GM21737 (cell line): Measurements from ENCODE around the gene AKT2.

Experiments
- ATAC-seq: cut with Tn5 transposase; IDR thresholded peaks from one replicate; pipeline ENCODE4 v1.9.1; 2021; ENCODE audit warnings: mild to moderate bottlenecking, moderate library complexity; ENCODE audit not compliant: unreplicated experiment

AKT2 gene

DNA sequence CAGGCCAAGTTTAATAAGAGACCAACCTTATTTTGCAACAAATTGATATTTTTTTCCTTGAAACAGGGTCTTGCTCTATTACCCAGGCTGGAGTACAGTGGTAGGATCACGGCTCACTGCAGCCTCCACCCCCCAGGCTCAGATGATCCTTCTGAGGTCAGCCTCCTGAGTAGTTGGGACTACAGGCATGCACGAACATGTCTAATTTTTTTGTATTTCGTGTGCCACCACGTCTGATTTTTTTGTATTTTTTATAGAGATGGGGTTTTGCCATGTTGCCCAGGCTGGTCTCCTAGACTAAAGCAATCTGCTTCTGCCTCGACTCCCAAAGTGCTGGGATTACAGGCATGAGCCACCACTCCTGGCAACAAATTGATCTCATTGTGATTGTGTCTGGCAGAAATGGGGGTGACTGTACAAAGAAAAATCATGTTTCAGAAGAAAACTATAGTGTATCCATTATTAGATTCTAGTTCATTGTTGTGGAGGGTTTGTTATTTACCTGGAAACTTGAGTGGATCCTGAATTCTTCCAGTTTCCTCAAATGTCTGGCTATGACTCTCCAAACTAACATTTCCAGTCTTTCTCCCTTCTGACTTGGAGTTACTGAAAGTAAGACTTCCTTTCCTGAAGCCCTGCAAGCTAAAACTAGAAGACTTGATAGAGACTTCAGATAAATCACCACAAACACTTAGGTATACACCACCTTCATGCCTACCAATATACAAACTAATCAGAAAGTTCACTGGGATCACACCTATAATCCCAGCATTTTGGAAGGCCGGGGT is 17.3 kb upstream of the AKT2 start:
- no peak for ATAC-seq

DNA sequence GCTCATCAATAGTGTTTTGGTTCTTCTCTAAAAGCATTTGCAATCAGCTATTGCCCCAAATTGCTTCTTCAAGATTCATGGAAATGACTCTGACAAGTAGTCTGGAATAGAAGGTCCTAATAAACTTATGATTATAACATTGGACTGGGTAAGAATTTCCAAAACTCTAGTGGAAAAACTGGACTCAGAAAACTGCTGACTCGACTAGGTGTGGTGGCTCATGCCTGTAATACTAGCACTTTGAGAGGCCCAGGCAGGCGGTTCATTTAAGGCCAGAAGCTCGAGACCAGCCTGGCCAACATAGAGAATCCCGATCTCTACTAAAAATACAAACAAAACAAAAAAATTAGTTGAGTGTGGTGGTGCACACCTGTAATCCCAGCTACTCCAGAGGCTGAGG is 15.5 kb upstream of the AKT2 start:
- no peak for ATAC-seq

DNA sequence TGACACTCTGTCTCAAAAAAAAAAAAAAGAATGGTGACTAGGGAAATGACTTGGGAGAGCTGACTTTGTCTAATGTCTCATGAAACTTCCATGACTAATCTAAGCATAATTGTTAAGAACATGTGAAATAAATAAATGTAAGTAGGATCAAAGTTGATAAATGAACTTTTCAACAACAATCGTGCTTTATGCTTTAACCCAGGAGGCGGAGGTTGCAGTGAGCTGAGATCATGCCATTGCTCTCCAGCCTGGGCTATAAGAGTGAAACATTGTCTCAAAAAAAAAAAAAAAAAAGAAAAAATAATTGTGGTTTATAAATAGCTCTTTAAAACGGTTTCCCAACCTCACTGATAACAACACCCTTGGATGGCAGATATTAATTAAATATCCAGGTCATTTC is 12.9 kb upstream of the AKT2 start:
- ATAC-seq, result no peak

DNA sequence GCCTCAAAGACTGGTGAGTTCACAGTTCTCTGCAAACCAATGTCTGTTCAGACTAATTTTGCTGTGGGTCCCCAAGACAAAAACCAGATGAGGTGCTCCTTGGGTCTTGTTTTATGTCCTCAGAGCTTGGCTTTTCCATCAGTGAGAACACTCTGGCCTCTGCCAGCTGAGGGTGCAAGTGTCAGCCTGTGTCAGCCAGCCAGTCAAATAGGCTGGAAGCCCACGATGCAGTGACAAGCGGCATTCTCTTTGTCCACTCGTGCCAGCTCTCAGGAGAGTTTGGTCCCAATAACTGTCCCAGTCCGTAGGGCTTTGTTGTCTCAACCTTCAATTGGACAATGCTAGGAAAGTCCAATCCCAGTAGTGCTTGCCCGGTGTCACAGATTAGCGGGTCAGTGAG is 9.4 kb upstream of the AKT2 start:
- ATAC-seq, result no peak

DNA sequence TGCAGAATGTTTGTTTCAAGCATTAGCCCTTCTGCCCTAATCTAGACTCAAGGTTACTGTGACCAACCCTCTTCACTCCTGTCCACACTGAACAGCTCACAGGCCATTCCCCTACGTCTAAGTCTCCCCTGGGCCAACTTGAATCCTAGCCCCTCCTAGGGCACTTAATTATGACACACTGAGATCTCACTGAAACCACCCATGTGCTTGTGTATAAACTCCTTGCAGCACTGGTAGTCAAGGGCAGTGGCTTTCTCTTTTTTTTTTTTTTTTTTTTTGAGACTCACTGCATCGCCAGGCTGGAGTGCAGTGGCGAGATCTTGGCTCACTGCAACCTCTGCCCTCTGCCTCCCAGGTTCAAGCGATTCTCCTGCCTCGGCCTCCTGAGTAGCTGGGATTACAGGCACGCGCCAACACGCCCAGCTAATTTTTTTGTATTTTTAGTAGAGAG is 1.9 kb upstream of the AKT2 start:
- no peak for ATAC-seq

DNA sequence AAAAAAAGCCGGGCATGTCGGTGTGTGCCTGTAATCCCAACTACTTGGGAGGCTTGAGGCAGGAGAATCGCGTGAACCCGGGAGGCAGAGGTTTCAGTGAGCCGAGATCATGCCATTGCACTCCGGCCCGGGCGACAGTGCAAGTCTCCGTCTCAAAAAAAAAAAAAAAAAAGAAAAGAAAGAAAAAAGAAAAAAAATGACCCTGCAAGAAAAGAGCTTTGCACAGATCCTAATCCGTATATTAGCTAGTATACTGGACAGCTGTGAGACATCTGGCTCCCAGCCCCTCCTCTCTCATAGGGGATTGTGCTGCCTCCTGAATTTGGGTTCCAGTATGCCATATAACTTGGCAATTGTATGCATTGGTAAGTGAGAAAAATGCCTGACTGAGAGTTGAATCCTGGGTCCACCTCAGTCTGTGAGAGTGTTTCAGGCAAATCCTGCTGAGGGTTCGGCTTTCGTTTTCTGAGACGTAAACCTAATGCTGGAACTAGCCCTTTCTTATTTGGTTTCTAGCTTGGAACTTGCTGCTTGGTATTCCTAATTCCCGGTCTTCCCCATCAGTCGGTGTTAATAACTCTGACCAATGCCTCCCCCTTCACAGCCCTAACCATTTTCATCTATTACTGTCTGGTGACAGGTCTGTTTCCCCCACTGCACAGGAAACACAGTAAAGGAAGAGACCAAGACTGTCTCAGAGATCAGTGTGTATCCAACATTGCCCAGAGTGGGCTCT is 1.3 kb upstream of the AKT2 start:
- ATAC-seq, result no peak

DNA sequence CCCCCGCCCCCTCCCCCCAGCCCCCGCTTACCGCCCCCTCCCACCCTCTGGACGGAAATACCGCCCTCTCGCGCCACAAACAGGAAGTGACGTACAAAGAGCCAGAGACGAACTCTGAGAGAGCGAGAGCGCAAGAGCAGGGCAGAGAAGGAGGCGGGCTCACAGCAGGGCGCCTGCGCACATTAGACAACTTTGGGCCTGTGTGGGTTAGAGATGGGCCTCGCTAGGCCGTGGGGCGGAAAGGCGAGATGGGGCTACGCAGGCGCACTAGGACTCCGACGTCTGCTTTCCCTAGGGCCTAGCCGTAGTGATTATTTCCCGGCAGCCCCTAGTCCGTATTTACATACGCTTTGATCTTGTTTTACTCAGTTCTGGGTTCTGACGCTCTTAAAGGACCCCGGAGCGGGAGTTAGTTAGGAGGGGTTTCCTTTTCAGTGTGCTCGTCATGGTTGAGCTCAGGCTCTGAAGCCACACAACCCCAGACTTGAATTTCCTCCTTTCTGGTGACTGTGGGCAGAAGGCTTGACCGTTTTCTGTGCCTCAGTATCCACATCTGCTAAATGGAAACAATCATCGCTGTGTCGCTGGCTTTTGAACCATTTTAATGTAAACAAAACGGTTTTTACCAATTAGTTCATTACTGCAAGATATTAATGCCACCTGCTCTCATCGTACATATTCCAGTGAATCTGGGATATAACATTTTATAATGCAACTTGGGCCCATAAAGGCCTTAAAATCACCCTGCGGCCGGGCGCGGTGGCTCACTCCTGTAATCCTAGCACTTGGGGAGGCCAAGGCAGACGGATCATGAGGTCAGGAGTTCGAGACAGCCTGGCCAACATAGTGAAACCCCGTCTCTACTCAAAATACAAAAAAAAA is 449 bp upstream of the AKT2 start:
- ATAC-seq, result peak; percentile 66

DNA sequence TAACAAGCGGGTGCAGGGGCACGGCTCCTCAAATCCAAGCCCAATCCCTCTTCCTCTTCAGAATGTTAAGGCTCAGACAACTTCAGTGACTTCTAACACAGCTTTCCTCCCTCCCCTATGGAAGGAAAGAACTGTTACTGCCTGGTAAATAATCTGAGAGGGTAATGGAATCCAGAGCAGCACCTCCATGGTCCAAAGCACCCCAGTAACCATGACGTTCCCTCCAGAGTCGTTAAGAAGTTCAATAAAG is 969 bp downstream of the AKT2 start:
- ATAC-seq, result no peak

DNA sequence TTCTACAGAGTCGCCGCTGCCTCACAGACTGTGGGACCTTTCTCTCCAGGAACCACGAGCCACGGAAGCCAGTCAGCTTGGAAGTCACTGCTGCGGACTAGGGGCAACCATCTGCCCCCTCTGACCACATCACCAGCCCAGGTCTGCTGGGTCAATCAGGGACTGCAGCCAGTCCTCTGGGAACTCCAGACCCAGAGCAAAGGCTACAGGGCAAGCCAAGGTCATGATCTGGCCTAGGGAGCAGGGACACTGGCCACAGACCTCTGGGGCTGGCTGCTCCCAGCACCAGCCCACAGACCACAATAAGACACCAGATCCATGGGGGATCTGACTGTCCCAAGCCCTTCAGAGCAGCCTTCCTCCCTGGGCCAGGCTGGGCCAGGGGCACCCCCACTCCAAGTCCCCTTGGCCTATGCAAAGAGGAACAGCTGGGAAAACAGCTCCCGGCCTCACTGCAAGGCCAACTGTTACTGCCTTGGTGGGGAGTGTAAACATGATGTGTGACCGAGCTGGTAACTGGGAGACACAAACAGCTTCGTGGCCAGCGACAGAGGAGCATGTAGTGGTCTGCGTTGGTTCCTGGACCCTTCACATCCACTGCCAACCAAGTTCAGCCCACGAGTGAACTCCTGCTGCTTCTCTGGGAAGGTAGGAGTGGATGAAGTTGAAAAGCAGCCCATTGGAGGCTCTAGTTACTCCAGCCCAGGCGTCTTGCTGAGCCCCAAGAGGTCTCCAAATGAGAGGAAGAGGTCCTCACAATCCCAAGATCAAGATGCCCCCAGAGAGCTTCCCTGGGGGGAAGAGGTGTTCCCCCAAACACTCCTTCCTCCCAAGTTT is 1.5 kb downstream of the AKT2 start:
- no peak for ATAC-seq

DNA sequence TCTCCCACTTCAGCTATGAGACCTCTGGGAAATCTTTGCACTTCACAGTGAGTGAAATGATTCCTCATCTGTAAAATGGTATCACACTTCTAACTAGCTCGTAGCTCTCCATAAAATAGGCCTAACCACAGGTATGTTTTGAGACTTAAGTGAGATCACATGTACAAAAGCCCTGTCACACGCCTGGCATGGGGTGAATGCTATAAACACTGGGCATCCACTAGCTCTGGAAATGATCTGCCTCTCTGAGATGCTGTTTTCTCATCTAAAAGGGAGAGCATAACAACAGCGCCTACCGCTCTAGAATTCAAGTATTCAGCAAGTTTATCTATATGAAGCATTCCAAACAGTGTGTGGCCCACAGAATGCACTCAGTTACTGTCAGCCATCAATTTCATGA is 2.2 kb downstream of the AKT2 start:
- no peak for ATAC-seq

DNA sequence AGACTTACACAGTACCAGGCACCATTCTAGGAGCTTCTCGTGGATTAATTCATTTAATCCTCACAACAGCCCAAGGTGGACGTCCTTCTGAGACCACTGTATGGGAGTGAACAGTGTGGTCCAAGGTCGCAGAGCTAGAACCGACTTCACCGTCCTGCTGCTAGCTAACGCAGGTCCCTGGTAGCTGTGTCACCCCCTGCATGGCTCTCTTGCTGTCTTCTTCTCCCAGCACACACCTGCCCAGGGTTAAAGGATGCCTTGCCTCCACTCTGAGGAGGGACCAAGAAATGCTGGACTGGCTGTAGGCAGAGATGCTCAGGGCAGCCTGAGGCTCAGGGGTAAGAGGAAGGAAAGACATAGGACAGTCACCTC is 3.0 kb downstream of the AKT2 start:
- no peak for ATAC-seq

DNA sequence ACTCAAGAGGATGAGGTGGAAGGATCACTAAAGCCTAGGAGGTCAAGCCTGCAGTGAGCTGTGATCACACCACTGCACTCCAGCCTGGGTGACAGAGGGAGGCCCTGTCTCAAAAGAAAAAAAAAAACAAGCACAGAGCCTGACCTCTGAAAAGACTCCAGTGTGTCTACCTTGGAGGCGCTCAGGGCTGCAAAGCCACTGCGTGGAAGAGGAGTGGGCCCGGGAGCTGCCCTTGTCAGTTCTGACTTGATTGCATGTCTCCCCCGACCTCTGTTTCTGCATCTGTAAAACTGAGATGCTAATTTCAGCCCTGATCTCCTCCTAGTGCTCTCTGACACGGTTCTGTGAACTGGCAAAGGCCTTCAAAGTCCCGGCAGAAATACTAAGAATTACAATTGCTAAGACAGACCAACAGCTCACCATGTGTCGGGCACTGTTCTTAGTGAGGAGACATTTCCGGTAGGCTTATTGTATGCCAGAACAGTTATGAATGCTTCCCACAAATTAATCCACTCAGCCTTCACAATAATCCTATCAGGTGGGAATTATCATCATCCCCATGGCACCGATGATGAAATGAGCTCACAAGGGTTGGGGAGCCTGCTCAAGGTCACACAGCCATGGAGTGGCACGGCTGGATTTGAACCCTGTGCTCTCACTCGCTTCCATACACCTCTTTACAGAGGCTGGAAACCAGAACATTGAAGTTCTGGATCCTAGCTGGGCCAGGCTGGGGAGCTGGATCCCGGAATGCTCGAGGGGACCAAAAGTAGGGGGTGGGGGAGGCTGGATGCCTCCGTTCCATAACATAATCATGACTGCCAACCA is 3.5 kb downstream of the AKT2 start:
- ATAC-seq, result no peak

DNA sequence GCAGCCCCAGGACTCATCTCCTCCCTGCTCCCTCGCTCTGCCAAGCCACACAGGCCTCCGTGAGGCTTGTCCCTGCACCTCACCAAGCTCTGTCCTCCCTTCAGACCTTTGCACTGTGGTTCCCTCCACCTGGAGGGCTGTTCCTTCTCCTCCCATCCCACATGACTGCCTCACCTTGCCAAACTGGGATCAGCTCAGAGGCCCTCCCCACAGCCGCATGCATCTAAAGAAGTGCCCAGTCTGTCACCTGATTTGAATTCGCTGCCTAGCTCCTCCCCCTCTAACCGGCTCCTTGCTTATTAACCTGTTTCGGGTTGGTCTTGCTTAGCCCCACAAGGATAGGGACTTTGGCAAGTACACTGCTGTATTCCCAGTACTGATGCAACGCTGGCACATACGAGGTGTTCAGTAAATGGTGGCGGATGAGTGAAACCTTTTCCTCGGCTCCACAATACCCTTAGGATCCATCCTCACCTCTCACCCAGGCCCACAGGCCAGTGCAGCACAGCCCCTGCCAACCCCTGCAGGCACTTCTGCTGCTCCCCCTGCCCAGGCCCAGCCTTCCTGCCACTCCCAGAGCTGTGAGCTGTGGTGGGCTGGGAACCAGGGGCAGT is 4.4 kb downstream of the AKT2 start:
- ATAC-seq, result no peak

DNA sequence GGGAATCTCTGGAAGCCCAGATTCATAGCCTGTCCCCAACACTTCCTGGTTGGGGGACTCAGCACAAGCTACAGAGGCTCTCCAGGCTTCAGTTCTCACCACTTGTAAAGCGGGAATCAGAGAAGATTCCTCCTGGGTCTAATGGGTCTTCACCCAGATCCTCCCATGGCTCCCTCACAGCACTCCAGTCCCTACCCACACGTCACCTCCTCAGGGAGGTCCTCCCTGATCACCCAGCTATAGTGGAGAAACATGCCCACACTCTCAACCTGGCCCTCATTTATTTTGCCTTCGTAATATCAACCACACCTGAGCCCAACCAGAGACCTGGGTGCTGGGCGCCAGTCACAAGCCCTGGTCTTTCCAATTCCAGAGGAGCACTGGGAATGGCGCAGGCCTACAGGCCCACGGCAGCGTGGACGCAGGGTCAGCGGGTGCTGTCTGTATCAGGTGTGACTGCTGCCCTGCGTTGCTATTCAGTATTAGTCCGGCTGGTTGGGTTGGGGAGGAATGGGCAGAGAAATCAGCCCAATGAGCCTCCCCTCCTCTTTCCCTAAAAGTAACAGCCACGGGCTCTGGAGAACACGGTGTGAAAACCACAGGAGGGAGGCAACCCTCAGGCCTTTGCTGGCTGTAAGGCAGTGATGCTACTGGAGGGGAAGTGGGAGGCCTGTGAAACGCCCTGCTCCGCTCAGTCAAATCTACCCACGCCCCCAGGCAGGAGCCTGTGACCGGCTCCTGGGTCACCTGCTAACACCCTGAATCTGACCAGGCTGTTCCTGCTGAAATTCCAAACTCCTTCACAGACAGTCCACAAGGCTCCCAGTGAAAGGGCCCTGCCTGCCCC is 5.2 kb downstream of the AKT2 start:
- no peak for ATAC-seq

DNA sequence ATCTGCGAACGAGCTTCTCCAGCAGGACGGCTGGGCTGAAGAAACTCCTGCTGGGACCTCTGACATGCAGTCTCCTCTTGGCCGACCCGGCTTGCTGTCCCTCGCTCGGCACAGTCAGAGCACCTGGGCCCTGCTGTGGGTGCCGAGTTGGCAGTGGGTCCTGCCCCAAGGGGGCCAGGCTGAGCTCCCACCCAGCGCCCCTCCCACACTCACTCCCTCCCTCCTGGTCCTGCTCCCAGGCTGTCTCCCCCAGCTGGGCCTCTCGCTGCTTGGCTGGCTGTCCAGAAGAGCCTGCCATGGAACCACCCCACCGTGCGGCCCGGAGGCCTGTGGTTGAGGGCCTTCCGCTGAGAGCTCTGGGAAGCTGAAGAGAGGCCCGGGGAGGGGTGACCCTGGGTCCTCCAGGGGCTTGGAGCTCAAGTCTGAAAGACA is 6.0 kb downstream of the AKT2 start:
- no peak for ATAC-seq

DNA sequence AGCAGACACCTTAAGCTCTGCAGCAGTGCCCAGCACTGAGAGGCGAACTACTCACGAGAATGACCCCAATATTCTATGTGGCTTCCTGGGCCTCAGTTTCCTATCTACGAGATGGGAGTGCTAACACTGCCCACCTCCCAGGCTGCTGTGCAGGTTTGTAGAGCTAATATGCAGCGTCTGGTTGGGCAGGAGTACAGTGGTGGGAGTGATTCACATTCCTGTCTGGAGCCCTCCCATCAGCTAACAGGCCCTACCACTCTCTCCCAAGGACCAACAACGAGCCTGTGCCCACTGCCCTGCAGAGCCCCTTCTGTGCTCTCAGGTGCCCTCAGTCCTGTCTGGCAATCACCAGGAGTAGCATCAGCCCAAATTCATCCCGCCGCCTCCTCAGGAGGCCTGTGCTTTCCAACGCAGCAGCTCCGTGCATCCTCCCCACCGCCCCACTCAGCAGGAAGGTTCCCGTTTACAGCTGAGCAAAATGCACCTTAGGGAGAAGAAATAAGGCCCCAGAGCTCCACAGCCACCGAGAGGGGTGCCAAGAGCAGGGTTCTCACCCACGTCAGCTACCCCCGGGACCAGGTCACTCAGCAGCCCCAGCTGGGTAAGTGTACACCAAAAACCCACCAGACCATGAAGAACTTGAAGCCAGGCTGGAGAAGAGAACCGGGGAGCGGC is 6.6 kb downstream of the AKT2 start:
- ATAC-seq, result no peak

DNA sequence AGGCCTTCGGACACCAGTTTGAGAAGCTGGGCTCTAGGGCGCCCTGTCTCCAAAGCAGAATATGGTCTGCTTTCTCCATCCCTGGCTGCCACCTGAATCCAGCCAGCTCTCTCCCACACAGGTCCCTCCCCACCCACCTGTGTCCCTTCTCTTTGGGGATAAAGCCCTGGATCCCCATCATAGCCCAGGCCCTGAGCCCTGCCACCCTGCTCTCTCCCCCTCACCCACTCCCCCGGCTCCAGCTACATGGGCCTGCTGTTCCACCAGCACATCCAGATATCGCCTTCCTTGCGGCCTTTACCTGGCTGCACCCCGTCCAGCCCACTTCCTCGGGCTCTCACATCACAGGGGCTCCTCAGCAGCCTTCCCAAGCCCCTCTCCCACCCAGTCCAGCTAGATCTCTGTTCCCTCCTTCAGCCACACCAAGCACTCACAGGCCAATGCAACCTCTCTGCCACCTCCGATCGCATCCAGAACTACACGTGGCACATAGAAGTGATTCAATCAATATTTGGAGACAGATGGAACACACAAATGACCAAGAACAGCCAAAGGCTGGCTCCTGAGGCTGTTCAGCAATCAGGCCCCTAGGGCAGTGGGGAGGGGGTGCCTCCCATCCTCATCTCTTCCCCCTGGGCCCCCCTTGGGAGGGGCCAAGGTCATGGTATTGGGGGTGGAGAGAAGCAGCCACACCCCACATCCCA is 7.6 kb downstream of the AKT2 start:
- no peak for ATAC-seq
